GM18868 (cell line): ENCODE measurements around the gene DOCK9.

ENCODE experiments used
- ATAC-seq: cut with Tn5 transposase; IDR thresholded peaks from one replicate; pipeline ENCODE4 v1.9.1; 2021; ENCODE audit warnings: mild to moderate bottlenecking, moderate library complexity; ENCODE audit not compliant: unreplicated experiment

DOCK9 gene, protein sequence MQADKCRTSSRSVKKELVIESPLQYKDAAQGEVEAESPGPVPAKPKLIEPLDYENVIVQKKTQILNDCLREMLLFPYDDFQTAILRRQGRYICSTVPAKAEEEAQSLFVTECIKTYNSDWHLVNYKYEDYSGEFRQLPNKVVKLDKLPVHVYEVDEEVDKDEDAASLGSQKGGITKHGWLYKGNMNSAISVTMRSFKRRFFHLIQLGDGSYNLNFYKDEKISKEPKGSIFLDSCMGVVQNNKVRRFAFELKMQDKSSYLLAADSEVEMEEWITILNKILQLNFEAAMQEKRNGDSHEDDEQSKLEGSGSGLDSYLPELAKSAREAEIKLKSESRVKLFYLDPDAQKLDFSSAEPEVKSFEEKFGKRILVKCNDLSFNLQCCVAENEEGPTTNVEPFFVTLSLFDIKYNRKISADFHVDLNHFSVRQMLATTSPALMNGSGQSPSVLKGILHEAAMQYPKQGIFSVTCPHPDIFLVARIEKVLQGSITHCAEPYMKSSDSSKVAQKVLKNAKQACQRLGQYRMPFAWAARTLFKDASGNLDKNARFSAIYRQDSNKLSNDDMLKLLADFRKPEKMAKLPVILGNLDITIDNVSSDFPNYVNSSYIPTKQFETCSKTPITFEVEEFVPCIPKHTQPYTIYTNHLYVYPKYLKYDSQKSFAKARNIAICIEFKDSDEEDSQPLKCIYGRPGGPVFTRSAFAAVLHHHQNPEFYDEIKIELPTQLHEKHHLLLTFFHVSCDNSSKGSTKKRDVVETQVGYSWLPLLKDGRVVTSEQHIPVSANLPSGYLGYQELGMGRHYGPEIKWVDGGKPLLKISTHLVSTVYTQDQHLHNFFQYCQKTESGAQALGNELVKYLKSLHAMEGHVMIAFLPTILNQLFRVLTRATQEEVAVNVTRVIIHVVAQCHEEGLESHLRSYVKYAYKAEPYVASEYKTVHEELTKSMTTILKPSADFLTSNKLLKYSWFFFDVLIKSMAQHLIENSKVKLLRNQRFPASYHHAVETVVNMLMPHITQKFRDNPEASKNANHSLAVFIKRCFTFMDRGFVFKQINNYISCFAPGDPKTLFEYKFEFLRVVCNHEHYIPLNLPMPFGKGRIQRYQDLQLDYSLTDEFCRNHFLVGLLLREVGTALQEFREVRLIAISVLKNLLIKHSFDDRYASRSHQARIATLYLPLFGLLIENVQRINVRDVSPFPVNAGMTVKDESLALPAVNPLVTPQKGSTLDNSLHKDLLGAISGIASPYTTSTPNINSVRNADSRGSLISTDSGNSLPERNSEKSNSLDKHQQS (N-terminal part only)

GRCh38 chr13:98977568-98978265 lies at the start of gene DOCK9:
Gene DOCK9 (minus strand): TSS chr13:98978064. CDS start chr13:98977909, 155 bp downstream.
- no peak for ATAC-seq

DNA sequence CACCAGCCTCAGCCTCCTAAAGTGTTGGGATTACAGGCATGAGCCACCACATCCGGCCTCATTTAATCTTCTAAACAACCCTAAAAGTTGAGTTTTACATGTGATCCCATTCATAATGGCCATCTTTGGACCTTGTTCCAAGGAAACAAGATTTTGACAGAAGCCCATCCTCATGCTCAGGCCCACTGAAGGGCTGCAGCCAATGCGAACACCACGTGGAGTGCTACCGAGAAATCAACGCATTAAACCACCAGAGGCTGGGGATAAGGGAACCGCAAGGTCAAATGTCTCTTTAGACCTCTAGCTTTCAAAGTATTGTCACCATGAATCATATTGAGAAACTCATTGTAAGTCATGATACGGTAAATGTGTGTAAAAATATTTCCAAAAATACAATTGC lies 49.4 kb upstream of the DOCK9 start:
- ATAC-seq, result peak; percentile 69

- no peak for ATAC-seq
Measured at GRCh38 chr13:99022941-99023340, 45.1 kb upstream of the DOCK9 start.

DNA sequence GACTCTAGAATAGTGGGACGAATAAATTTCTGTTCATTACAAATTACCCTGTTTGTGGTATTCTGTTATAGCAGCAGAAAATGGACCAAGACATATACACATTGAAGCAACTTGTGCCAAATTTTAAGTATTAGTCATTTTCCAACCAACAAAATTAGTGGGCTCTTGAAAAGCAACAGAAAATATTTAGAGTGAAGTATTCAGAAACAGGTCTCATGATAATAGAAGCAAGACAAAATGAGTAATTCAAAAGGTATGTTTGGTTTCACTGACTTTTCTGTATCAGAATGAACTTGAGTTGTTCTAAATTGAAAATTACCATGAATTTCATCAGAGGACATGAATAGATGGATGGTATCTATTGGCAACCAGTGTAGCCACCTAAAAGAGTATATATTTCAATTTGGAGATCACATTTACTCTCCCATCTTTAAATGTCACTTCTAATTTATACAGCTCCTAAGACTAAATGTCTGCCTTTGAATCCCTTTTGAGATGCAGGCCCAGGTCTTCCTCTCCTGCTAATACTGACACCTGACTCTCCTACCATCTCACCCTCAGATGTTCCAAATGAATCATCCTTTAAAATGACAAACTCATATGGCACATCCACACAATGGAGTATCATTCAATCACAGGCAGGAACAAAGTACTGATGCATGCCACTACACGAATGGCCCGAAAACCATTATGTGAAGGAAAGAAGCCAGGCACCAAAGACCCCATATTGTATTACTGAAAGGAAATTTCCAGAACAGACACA lies 40.7 kb upstream of the DOCK9 start:
- ATAC-seq, result peak; percentile 50

DNA sequence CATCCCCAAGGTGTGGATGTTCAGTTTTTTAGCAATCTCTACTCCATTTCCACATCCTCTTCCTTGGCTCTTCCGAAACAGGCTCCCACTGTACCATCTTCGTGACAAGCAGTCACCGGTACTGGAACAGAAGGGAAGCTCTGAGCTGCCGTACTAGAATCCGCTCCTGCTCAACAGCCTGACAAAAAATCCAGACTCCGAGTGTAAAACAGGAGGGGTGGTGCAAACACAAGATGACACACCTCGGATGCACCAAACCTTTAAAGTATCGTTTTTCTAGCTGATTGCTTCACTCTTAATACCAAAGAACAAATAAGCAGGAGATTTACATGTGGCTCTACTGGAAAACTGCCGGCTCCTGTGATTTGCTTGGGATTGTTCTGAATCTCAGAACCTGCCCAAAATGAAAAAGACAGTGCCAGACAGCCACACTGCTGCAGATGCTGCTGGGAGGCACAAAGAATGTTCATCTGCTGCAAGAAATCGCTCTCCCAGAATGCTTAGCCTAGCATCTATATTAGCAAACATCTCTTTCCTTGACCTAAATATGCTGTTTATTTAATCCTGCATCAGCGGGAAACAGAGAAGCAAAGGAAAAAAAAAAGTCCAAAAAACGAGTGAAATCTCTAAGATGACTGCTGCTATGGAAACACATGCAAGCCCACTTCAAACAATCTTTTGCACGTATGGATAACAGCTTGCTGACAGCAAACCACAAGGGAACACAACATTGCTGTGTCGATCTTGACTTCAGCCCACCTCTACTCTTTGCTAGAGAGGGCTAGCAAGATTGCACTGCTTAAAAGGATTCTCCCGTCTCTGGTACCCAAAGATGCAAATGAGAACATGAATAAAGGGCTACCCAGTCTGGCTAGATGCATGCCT lies 38.0 kb upstream of the DOCK9 start:
- no peak for ATAC-seq

GRCh38 chr13:99014522-99014921 lies 36.7 kb upstream of the DOCK9 start:
- no peak for ATAC-seq

- ATAC-seq, result no peak
Measured at GRCh38 chr13:99013951-99014350, 36.1 kb upstream of the DOCK9 start.

DNA sequence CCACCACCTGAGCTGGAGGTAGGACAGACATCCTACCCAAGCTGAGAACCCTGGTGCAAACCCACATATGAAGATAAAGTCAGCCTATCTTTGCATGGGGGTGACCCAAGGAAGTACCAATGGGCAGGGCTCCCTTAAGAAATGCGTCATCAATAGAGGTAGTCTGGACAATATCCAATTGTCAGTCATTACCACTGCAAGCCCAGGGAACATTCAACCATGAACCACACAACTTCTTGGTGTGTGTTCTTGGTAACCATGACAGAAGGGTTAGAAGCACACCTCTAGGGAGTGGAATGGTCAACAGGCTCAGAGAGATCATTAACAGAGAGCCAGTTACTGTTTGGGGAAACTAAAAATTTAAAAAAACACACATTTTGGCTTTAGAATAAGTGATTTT lies 34.7 kb upstream of the DOCK9 start:
- ATAC-seq, result no peak

DNA sequence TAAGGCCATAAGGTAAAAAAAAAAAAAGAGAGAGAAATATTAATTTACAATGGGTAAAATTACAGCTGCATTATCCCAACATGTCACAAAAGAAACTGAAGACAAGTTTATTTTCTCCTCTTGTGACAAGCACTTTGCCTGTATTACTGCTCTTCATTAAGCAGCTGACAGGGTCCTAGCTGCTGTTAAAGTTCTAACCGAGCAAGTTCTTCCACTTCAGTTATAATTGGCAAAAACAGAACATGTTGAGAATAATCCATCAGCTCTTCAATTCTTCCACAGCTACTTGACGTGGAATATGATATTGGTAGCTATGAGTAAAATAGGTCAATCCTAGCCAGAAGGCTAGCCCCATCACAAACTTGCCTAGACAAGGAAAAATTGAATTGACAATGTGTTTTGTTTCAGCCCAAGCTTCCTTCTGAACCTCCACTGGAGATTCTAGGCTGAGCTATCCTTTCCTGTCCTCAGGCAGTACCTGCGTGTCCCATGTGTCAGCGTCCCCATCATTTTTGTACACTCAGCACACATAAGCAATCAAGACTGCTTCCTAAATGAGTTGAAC lies 32.2 kb upstream of the DOCK9 start:
- no peak for ATAC-seq

DNA sequence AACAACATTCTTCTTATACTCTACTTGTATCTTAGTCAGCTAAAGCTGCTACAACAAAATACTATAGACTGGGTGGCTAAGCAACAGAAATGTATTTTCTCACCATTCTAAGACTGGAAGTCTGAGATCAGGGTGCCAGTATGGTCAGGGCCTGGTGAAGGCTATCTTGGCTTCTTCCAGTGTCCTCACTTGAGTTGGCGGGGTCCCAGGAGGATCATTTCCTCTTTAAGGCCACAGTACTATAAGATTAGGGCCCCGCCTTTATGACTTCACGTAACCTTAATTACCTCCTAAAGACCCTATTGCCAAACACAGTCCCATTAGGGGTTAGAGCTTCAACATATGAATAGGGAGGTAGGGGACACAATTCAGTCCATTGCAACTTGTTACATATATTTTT lies 30.7 kb upstream of the DOCK9 start:
- ATAC-seq, result no peak

GRCh38 chr13:99007414-99007986 lies 29.6 kb upstream of the DOCK9 start:
- ATAC-seq, result no peak

GRCh38 chr13:99005609-99006008 lies 27.7 kb upstream of the DOCK9 start:
- no peak for ATAC-seq

DNA sequence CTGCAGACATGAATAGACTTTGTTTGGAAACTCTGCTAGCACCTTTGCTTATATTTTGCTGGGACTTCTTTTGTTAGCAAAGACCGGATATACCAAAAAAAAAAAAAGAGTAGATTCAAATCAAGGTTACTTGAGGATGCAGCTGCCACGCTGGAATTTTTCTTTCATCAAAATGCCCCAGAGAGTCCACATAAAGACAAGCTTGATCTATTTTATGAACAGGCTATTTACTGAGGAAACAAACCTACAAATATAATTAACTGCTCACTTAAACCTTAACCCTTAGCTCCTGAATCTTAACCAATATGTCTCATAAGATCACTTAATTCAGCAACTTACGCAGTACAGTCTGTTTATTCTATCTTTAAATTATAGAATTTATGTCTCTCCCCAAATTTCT lies 27.1 kb upstream of the DOCK9 start:
- no peak for ATAC-seq

DNA sequence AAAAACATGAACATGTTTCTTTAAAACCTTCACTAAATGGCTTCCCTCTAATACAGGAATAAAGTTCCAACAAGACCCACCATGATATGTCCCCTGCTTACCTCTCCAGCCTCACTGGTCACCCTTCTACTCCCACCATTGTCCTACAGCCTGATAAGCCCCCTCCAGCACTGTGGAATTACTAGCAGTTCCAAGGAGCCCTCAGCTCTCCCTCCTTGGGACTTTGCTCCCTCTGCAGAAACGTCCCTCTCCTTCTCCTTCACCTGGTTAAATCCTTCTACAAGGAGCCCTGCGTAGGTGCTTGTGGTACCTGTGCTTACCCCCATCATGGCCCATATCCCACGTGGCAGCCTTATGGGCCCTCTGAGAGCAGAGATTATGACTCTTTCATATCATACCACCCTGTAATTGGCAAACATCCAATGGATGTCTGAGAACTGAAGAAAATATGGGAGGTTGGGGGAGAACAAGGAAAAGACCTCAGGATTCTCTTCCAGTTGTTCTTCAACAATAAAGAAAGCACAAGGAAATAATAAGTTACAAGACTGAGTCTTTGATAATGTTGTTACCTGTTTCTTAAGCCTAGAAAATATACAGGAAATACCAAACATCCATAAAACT lies 26.1 kb upstream of the DOCK9 start:
- ATAC-seq, result no peak

GRCh38 chr13:99003186-99003585 lies 25.3 kb upstream of the DOCK9 start:
- no peak for ATAC-seq

DNA sequence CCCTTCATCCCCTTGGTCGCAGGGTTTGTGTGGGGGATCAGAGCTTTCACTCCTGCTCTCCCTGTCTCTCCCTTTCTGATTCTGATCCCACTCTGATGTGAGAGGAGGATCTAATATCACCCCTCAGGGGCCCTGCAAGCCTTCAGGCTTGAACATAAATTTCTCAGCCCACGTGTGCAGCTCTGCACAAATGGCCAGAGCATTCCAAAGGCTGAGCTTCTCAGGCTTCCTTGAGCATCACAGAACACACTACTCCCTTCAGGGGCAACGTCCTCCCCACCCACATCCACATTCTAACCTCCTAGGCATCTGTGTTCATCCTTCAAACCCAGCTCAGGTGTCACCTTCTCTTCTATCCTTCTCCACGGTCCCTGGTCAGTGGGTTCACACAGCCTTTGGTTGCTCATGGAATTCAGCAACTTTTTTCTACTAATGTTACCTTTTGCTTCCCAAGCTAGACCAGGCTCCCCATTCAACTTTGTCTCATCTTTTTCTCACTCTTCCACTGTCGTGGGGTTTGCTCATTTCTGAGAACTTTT lies 24.4 kb upstream of the DOCK9 start:
- no peak for ATAC-seq

GRCh38 chr13:99000137-99000536 lies 22.3 kb upstream of the DOCK9 start:
- no peak for ATAC-seq

- ATAC-seq, result no peak
Measured at GRCh38 chr13:98999639-98999952, 21.7 kb upstream of the DOCK9 start.
